Prostate gland (tissue), 2 donors: Measurements from ENCODE around the gene TEKT2. TPM values are rescaled to one million over a fixed set of nuclear protein-coding genes. Genes with fewer than 3 reads are reported as not detected.
A peak's percentile ranks its signal among the peaks of the same experiment; 100 is the strongest.

Experiments used
- DNase-seq: peaks from one replicate; pipeline ENCODE4 v3.0.0-alpha.2; 2019; ENCODE audit warnings: low spot score
- H3K27ac ChIP-seq, 2 donors: fragments of 200-600 bp; sonication (generic); 2 replicates each; pipeline ENCODE4 v1.5.1; 2017 to 2019
- H3K27me3 ChIP-seq: fragments of 200-600 bp; sonication (generic); replicated peaks from 2 replicates; pipeline ENCODE4 v1.5.1; 2019; ENCODE audit not compliant: insufficient read depth
- H3K36me3 ChIP-seq, 2 donors: fragments of 200-600 bp; sonication (generic); 1 replicate in 1 of 2; 2 replicates in 1 of 2; pipeline versions ENCODE4 v1.5.1 to v1.8.1; 2017 to 2019
- H3K4me1 ChIP-seq: fragments of 200-600 bp; sonication (generic); replicated peaks from 2 replicates; pipeline ENCODE4 v1.5.1; 2019
- H3K4me3 ChIP-seq, 2 donors: fragments of 200-600 bp; sonication (generic); 2 replicates each; pipeline ENCODE4 v1.5.1; 2017 to 2019
- H3K9me3 ChIP-seq: fragments of 200-600 bp; sonication (generic); 2 replicates; pipeline ENCODE4 v1.5.1; 2017
- CTCF ChIP-seq, 4 experiments: fragments of 200-600 bp in 2 of 4; fragments of 450-650 bp in 2 of 4; sonication (generic) in 2 of 4; IDR thresholded peaks; 1 replicate in 3 of 4; 2 replicates in 1 of 4; pipeline ENCODE4 v1.5.1; 2016 to 2019; ENCODE audit warnings: antibody characterized with exemption in 4 of 4, mild to moderate bottlenecking in 2 of 4, moderate library complexity in 2 of 4
- POLR2A ChIP-seq: fragments of 450-650 bp; IDR thresholded peaks from one replicate; pipeline ENCODE4 v1.6.1; 2016; ENCODE audit warnings: antibody characterized with exemption, mild to moderate bottlenecking
- POLR2AphosphoS5 ChIP-seq: sonication (generic); formaldehyde crosslinking; IDR thresholded peaks from one replicate; pipeline ENCODE4 v1.6.1; 2017; ENCODE audit warnings: antibody characterized with exemption
- WGBS: methylation state at CpG from one replicate; pipeline ENCODE4 v1.1.5; 2018; 5-methylcytosine and 5-hydroxymethylcytosine counted together
- intact Hi-C: fragments of 100-400 bp; cut with DNase I; formaldehyde crosslinking; loops from one replicate; pipeline ENCODE4 v1.14.2; 2022
- total RNA-seq, 2 donors: library from RNA; depleted of rRNA; stranded (reverse); fragments of >200 nt; gene quantifications; one replicate each; pipeline ENCODE4 v1.1.0, GENCODE V29; 2016

Gene TEKT2
- total RNA-seq, 2 donors from 2014 or later: 0.77 to 6.0 TPM

DNA sequence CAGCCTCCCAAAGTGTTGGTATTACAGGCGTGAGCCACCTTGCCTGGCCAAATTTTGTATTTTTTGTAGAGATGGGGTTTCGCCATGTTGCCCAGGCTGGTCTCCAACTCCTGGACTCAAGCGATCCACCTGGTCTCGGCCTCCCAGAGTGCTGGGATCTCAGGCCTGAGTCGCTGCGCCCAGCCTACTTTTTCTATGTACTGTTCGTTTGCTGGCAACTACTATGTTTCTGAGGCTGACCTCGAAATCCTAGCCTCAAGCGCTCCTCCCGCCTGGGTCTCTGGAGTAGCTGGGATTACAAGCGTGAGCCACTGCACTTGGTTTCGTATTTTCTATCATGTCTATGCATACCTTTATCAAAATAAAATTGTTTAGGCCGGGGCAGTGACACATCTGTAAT, 675 bp upstream of the TEKT2 start:
- H3K36me3 ChIP-seq: no peaks in the 10 kb centered on the region
- WGBS: 87% methylated on average over 13 of the region's 13 CpGs
- no peaks in the 10 kb centered on the region for H3K9me3 ChIP-seq
- DNase-seq: no peak
- TF ChIP-seq CTCF (IDR thresholded peaks at IDR 0.05): no peak
- no peak for TF ChIP-seq POLR2AphosphoS5
- peaks cover 6% of the 10 kb centered on the region for H3K4me1 ChIP-seq
- no peak overlapping the region for H3K27ac ChIP-seq
- intact Hi-C loops: no loop called here
- no peaks in the 10 kb centered on the region for H3K27me3 ChIP-seq
- H3K4me3 ChIP-seq: no peak overlapping the region

DNA sequence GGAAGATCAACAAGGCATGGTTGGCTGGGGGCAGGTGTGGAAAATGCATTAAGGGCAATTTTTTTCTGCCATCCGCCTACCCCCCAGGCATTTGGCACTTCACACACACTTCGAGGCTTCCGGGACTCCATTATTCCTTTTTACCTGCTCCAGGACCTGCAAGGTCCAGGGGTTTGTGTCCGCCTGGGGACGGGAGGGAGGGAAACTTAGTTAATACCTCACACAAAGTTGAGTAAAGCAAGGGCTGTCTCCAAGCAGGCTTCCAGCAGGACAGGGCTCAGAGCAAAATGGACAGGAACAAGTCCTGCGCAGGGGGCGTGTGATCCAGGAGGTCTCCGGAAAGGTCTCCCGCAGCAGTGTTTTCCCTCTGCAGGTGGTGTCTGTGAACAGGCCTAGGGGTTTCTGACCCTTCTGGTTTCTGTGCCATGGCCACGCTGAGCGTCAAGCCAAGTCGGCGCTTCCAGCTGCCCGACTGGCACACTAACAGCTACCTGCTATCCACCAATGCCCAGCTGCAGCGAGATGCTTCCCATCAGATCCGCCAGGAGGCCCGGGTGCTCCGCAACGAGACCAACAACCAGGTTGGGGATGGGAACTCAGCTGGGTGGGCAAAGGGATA, 712 bp downstream of the TEKT2 start:
- Histone ChIP-seq H3K27ac (peak overlapping the region; percentile 9 to 12), H3K4me3 (peak overlapping the region; percentile 36 to 47), H3K4me1 (peaks cover 9% of the 10 kb centered on the region), H3K36me3 (no peaks in the 10 kb centered on the region), H3K9me3 (no peaks in the 10 kb centered on the region), H3K27me3 (no peaks in the 10 kb centered on the region)
- TF ChIP-seq CTCF (IDR thresholded peaks at IDR 0.05) (no peak), POLR2A (no peak), POLR2AphosphoS5 (no peak)
- intact Hi-C loops: loop anchor here (5.0 kb wide), 1 partner anchor 202 kb away; the partner anchor contains the start of gene AGO1
- WGBS: 41% methylated on average over 19 of the region's 19 CpGs
- DNase-seq: no peak

DNA sequence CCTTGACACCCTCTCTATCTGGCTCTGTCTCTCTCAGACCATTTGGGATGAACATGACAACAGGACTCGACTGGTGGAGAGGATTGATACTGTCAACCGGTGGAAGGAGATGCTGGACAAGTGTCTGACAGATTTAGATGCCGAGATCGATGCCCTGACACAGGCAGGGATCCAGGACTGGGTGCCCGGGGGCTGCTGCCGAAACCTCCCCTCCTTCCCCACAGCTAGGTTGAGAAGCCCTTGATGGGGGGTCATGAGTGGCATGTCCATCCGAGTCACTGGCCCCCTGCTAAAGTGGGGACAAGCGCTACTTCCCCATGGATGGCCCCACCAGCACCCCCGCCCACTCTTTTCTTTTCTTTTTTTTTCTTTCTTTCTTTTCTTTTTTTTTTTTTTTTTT, 1.2 kb downstream of the TEKT2 start:
- Histone ChIP-seq H3K4me1 (peaks cover 13% of the 10 kb centered on the region), H3K9me3 (no peaks in the 10 kb centered on the region), H3K36me3 (no peaks in the 10 kb centered on the region), H3K27ac (no peak overlapping the region), H3K4me3 (no peak overlapping the region), H3K27me3 (no peaks in the 10 kb centered on the region)
- no peak for DNase-seq
- TF ChIP-seq POLR2AphosphoS5 (no peak), CTCF (IDR thresholded peaks at IDR 0.05) (no peak), POLR2A (no peak)
- intact Hi-C loops: loop anchor here (5.0 kb wide), 1 partner anchor 203 kb away; the partner anchor contains the start of gene AGO1
- WGBS: 82% methylated on average over 9 of the region's 9 CpGs

- no peak for TF ChIP-seq POLR2AphosphoS5
- TF ChIP-seq CTCF (IDR thresholded peaks at IDR 0.05): no peak
- TF ChIP-seq POLR2A: no peak
- H3K27ac ChIP-seq: no peak overlapping the region
- H3K27me3 ChIP-seq: no peaks in the 10 kb centered on the region
- 95% methylated on average over 29 of the region's 29 CpGs for WGBS
- no peak overlapping the region for H3K4me3 ChIP-seq
- H3K9me3 ChIP-seq: no peaks in the 10 kb centered on the region
- H3K36me3 ChIP-seq: no peaks in the 10 kb centered on the region
- intact Hi-C loops: loop anchor here (5.0 kb wide), 1 partner anchor 204 kb away; the partner anchor contains the start of gene AGO1
- peaks cover 13% of the 10 kb centered on the region for H3K4me1 ChIP-seq
- DNase-seq: no peak
Observed at GRCh38 chr1:36085686-36086526, 2.0 kb downstream of the TEKT2 start.
